ENCODE data around the gene KHDRBS1.
A peak's percentile ranks its signal among the peaks of the same experiment; 100 is the strongest.
"Not testable (repeated sequence)": the region's sequence is repeated elsewhere in the genome, so short reads cannot be mapped to it uniquely, and the experiment has no call there.

The KHDRBS1 gene

GRCh38 chr1:32014199-32014947 is 705 bp downstream of the KHDRBS1 start:
- DNase-seq, result peak; percentile 59

GRCh38 chr1:32014948-32015273 is 1.2 kb downstream of the KHDRBS1 start:
- no peak for DNase-seq

- DNase-seq, result no peak
These were observed 6.7 kb downstream of the KHDRBS1 start for GRCh38 chr1:32020339-32020738.

- DNase-seq, result peak; percentile 7
These were observed 7.9 kb downstream of the KHDRBS1 start for GRCh38 chr1:32021574-32022018.

GRCh38 chr1:32023351-32023750 is 9.7 kb downstream of the KHDRBS1 start:
- DNase-seq, result no peak

GRCh38 chr1:32025515-32025914 is 11.8 kb downstream of the KHDRBS1 start:
- DNase-seq, result peak; percentile 1

- no peak for DNase-seq
These were observed 15.1 kb downstream of the KHDRBS1 start for GRCh38 chr1:32028746-32029145.

GRCh38 chr1:32031578-32032274 is 18.1 kb downstream of the KHDRBS1 start:
- no peak for DNase-seq

GRCh38 chr1:32032275-32032615 is 18.6 kb downstream of the KHDRBS1 start:
- no peak for DNase-seq

GRCh38 chr1:32035119-32035518 is 21.5 kb downstream of the KHDRBS1 start:
- peak; percentile 16 for DNase-seq

- peak; percentile 9 for DNase-seq
These were observed 27.0 kb downstream of the KHDRBS1 start for GRCh38 chr1:32040711-32041110.

GRCh38 chr1:32042330-32042729 is 28.7 kb downstream of the KHDRBS1 start:
- peak; percentile 4 for DNase-seq

GRCh38 chr1:32044234-32044633 is 30.6 kb downstream of the KHDRBS1 start:
- DNase-seq, result peak; percentile 18

- DNase-seq, result peak; percentile 2
These were observed 32.1 kb downstream of the KHDRBS1 start for GRCh38 chr1:32045772-32046171.

GRCh38 chr1:32047701-32048100 is 34.0 kb downstream of the KHDRBS1 start:
- DNase-seq, result no peak

- no peak for DNase-seq
These were observed 34.8 kb downstream of the KHDRBS1 start for GRCh38 chr1:32048440-32048839.

- DNase-seq, result peak; percentile 16
These were observed 38.0 kb downstream of the KHDRBS1 start for GRCh38 chr1:32051706-32052105.

- peak; percentile 3 for DNase-seq
These were observed 39.2 kb downstream of the KHDRBS1 start for GRCh38 chr1:32052887-32053286.

GRCh38 chr1:32055416-32055815 is 41.7 kb downstream of the KHDRBS1 start:
- DNase-seq, result no peak

GRCh38 chr1:32056598-32056997 is 42.9 kb downstream of the KHDRBS1 start:
- no peak for DNase-seq

- no peak for DNase-seq
These were observed 47.2 kb downstream of the KHDRBS1 start for GRCh38 chr1:32060914-32061313.

- DNase-seq, result no peak
These were observed 49.2 kb downstream of the KHDRBS1 start for GRCh38 chr1:32062867-32063230.

GRCh38 chr1:32063261-32063681 is 49.6 kb downstream of the KHDRBS1 start:
- DNase-seq, result no peak

GRCh38 chr1:32065613-32066488 is 52.2 kb downstream of the KHDRBS1 start:
- not testable (repeated sequence) for DNase-seq

Measured in stimulated activated CD8-positive, alpha-beta memory T cell treated with anti-CD3 and anti-CD28 coated beads, Interleukin-4, amount 100 ng/mL, for 48 hours (primary cell).